ENCODE data around the gene SBK3. TPM values are rescaled to one million over a fixed set of nuclear protein-coding genes. Genes with fewer than 3 reads are reported as not detected.

The SBK3 gene
- total and polyA plus RNA-seq, 2 of the 8 experiments (the other 6 are each of a cell fraction or from before 2014, with no cell fraction given) = 0.76 to 1.5 TPM

DNA sequence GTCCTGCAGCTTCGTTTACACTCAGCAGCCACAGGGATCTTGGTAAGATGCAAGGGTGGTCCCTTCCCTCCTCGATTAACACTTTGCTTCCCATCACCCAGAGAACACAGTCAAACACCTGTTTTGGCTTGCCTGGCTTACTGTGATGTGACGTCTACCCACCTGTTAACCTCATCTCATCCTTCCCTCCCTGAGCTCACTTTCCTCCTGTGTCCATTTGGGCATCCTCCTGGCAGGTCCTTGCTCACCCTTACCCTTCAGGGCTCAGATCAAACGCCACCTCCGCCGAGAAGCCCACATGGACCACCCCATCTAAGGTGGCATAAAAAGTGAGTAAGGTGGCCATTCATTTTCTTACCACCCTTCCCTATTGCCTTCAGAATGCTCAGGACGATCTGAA, 44.8 kb upstream of the SBK3 start:
- CTCF ChIA-PET (ENCODE audit: partially characterized antibody) = interaction anchor here (0.6 kb wide), 3 partner anchors 17 to 418 kb away, joined by 3 read pairs; no protein-coding TSS in a partner anchor
- peaks cover 0 to 8% (median 5%) of the 10 kb centered on the region in 4 experiments; a peak in 6 of 7 replicates for H3K4me1 ChIP-seq (replicated peaks in 1 of 4; ENCODE audit: control insufficient read depth in 3 of 4, insufficient read depth in 4 of 4, low read length in 3 of 4)
- no peak overlapping the region for H3K4ac ChIP-seq (replicated peaks; ENCODE audit: insufficient read length, low read depth, low read length)
- peak overlapping the region; percentile 43; the same call in 1 of the 2 replicates for H2AK5ac ChIP-seq (ENCODE audit: low read depth, low read length)
- no peaks in the 10 kb centered on the region for H4K20me1 ChIP-seq (replicated peaks in 1 of 2; ENCODE audit: control insufficient read depth in 1 of 2, insufficient read depth in 2 of 2, low read length in 2 of 2)
- H2BK5ac ChIP-seq (ENCODE audit: low read depth, low read length) = peak overlapping the region; percentile 48; the same call in 1 of the 2 replicates
- H3K4me2 ChIP-seq (ENCODE audit: insufficient read depth in 1 of 2, low read depth in 2 of 2, low read length in 2 of 2) = peak overlapping the region in 1 of 2 experiments; percentile 20; a peak in 3 of 4 replicates
- H2BK120ac ChIP-seq (replicated peaks; ENCODE audit: low read depth, low read length) = no peak overlapping the region
- peaks cover 0 to 2% (median 0%) of the 10 kb centered on the region in 4 experiments; a peak in 2 of 7 replicates for H3K27me3 ChIP-seq (replicated peaks in 1 of 4; ENCODE audit: control insufficient read depth in 3 of 4, extremely low read depth in 1 of 4, insufficient read depth in 3 of 4, low read length in 3 of 4)
- peak overlapping the region; percentile 71; the same call in 1 of the 2 replicates for H2BK12ac ChIP-seq (ENCODE audit: low read depth, low read length)
- no peak overlapping the region for H3K56ac ChIP-seq (replicated peaks; ENCODE audit: insufficient read length, low read depth, low read length)
- FAIRE-seq (no peak), DNase-seq (ENCODE audit: low read depth in 1 of 2, low spot score in 2 of 2) (no peak)
- H4K5ac ChIP-seq (ENCODE audit: insufficient read length, low read depth, low read length) = no peak overlapping the region
- H3K79me2 ChIP-seq (ENCODE audit: control insufficient read depth in 1 of 2, insufficient read depth in 2 of 2, low read length in 2 of 2) = no peaks in the 10 kb centered on the region
- WGBS, 2 experiments (ENCODE audit: extremely low coverage in 1 of 2, insufficient coverage in 1 of 2, insufficient read length in 1 of 2, insufficient replicate concordance in 2 of 2, low coverage in 1 of 2, low lambda C conversion rate in 2 of 2, missing lambda C conversion rate in 1 of 2) = 61% methylated on average over 7 of the region's 7 CpGs; no CpG with 5 or more reads in 1 of the 2 experiments
- no peak overlapping the region for H3K14ac ChIP-seq (ENCODE audit: insufficient read length)
- no peak overlapping the region for H2AFZ ChIP-seq (ENCODE audit: low read length)
- H3K36me3 ChIP-seq (ENCODE audit: control insufficient read depth in 2 of 4, insufficient read depth in 4 of 4, low read length in 3 of 4) = peaks cover 0 to 3% (median 1%) of the 10 kb centered on the region in 4 experiments; a peak in 2 of 8 replicates
- H2BK20ac ChIP-seq (ENCODE audit: low read length) = no peak overlapping the region
- H3K9ac ChIP-seq (replicated peaks in 1 of 4; ENCODE audit: extremely low read depth in 1 of 4, low read depth in 3 of 4, low read length in 3 of 4) = peak overlapping the region in 1 of 4 experiments; percentile 43; a peak in 2 of 7 replicates
- no peak for TF ChIP-seq RAD21 (IDR thresholded peaks at IDR 0.05 in 1 of 2, conservative IDR thresholded peaks at IDR 0.05 in 1 of 2; ENCODE audit: low read depth in 2 of 2, low read length in 2 of 2)
- no peak for TF ChIP-seq FOSL1 (IDR thresholded peaks at IDR 0.05; ENCODE audit: insufficient read depth, low read depth, low read length)
- TF ChIP-seq, protein P1, sequence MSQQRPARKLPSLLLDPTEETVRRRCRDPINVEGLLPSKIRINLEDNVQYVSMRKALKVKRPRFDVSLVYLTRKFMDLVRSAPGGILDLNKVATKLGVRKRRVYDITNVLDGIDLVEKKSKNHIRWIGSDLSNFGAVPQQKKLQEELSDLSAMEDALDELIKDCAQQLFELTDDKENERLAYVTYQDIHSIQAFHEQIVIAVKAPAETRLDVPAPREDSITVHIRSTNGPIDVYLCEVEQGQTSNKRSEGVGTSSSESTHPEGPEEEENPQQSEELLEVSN (IDR thresholded peaks at IDR 0.05) = no peak
- TF ChIP-seq KDM5A (IDR thresholded peaks at IDR 0.05; ENCODE audit: low read length) = no peak
- no peak for TF ChIP-seq SP2 (IDR thresholded peaks at IDR 0.05; ENCODE audit: low read length)
- POLR2A ChIA-PET (ENCODE audit: partially characterized antibody) = interaction anchor here (1.1 to 5.5 kb wide), 2 partner anchors 8 to 9 kb away, joined by 6 to 42 read pairs; partner anchors contain the start of genes FIZ1, ZNF524 and ZNF579
- H3K23me2 ChIP-seq (ENCODE audit: low read depth, low read length) = peaks cover 11% of the 10 kb centered on the region
- no peak overlapping the region for H3K27ac ChIP-seq (ENCODE audit: low read depth, low read length)
- no peaks in the 10 kb centered on the region for H3K9me3 ChIP-seq (ENCODE audit: insufficient read depth in 2 of 2, low read depth in 1 of 2, low read length in 1 of 2)
- no peak overlapping the region for H3K18ac ChIP-seq (ENCODE audit: extremely low read depth, low read length)
- no peak overlapping the region for H4K91ac ChIP-seq (replicated peaks; ENCODE audit: insufficient read length, low read length)
- no peak overlapping the region; the same call in 1 of the 2 replicates for H2BK15ac ChIP-seq (ENCODE audit: low read length)
- no peak overlapping the region for H4K8ac ChIP-seq (ENCODE audit: extremely low read depth, insufficient read depth, low read length)
- no peak overlapping the region for H3K23ac ChIP-seq (ENCODE audit: insufficient read length)
- no peaks in the 10 kb centered on the region for H3K79me1 ChIP-seq (ENCODE audit: low read depth, low read length)
- no peak overlapping the region for H3K4me3 ChIP-seq (ENCODE audit: extremely low read depth in 1 of 4, insufficient read depth in 2 of 4, low read depth in 3 of 4, low read length in 4 of 4)
